K562 (cell line): Measurements from ENCODE around the gene HES6.

ENCODE experiments used
- CCAR2 ChIP-seq: fragments of 200-400 bp; formaldehyde crosslinking; IDR thresholded peaks from 2 replicates; pipeline ENCODE4 v1.6.1; 2017; ENCODE audit warnings: mild to moderate bottlenecking, low read depth, low read length
- CGGBP1 ChIP-seq: fragments of 250-450 bp; sonication (Bioruptor Pico); IDR thresholded peaks from 2 replicates; pipeline ENCODE4 v1.9.0; 2021; ENCODE audit warnings: mild to moderate bottlenecking
- CHD4 ChIP-seq: fragments of 200-600 bp; sonication (generic); IDR thresholded peaks from 3 replicates; pipeline ENCODE4 v1.6.1; 2012; ENCODE audit warnings: low read depth, mild to moderate bottlenecking, mixed read lengths, low read length, inconsistent platforms; ENCODE audit not compliant: insufficient read depth, insufficient replicate concordance, poor library complexity, severe bottlenecking
- CTCF ChIP-seq, 3 experiments: IDR thresholded peaks in 2 of 3; conservative IDR thresholded peaks in 1 of 3; 2 replicates each; pipeline ENCODE4 v1.5.1; 2011 to 2012; ENCODE audit warnings: low read length in 3 of 3, mild to moderate bottlenecking in 3 of 3, control low read depth in 2 of 3, improper control_type of control experiment in 1 of 3, inconsistent platforms in 1 of 3, low read depth in 1 of 3, mixed read lengths in 1 of 3, moderate library complexity in 1 of 3; ENCODE audit not compliant: insufficient read depth in 2 of 3
- CTCFL ChIP-seq: IDR thresholded peaks from 2 replicates; pipeline ENCODE4 v1.6.1; 2011; ENCODE audit warnings: borderline replicate concordance, low read depth, mild to moderate bottlenecking, moderate library complexity, low read length; ENCODE audit not compliant: insufficient read depth, poor library complexity, severe bottlenecking
- HCFC1 ChIP-seq: IDR thresholded peaks from 2 replicates; pipeline ENCODE4 v1.6.1; 2012; ENCODE audit warnings: low read depth, low read length, improper control_type of control experiment
- HSF4 ChIP-seq: fragments of 250-450 bp; sonication (Bioruptor Pico); IDR thresholded peaks from 2 replicates; pipeline ENCODE4 v2.1.2; 2022; ENCODE audit warnings: mild to moderate bottlenecking, moderate library complexity, borderline replicate concordance
- KLF13 ChIP-seq: fragments of 450-650 bp; IDR thresholded peaks from 2 replicates; pipeline ENCODE4 v1.6.1; 2016; ENCODE audit warnings: missing genetic modification characterization, low read depth, mild to moderate bottlenecking, missing compliant biosample characterization, moderate library complexity, borderline replicate concordance
- MXI1 ChIP-seq: IDR thresholded peaks from 2 replicates; pipeline ENCODE4 v1.6.1; 2011; ENCODE audit warnings: low read depth, mild to moderate bottlenecking, improper control_type of control experiment, low read length
- SP1 ChIP-seq: sonication (generic); formaldehyde crosslinking; IDR thresholded peaks from 2 replicates; pipeline ENCODE4 v1.8.1; 2022; ENCODE audit warnings: mild to moderate bottlenecking, missing genetic modification reagents
- TFE3 ChIP-seq: fragments of 450-650 bp; formaldehyde crosslinking; IDR thresholded peaks from 2 replicates; pipeline ENCODE4 v1.4.0; 2020; ENCODE audit warnings: mild to moderate bottlenecking, mixed read lengths
- THRA ChIP-seq: fragments of 450-650 bp; IDR thresholded peaks from 2 replicates; pipeline ENCODE4 v1.6.1; 2017; ENCODE audit warnings: mild to moderate bottlenecking, moderate library complexity
- ZBTB2 ChIP-seq: fragments of 450-650 bp; IDR thresholded peaks from 2 replicates; pipeline ENCODE4 v1.6.1; 2016; ENCODE audit warnings: antibody characterized with exemption

- TF ChIP-seq HCFC1 (no peak), MXI1 (no peak), CTCFL (no peak), SP1 (CRISPR knock-in tag) (no peak), CGGBP1 (CRISPR knock-in tag) (no peak), CCAR2 (no peak), TFE3 (CRISPR knock-in tag) (no peak), HSF4 (no peak), CTCF (IDR thresholded peaks at IDR 0.05 in 2 of 3, conservative IDR thresholded peaks at IDR 0.05 in 1 of 3; ENCODE audit: insufficient read depth in 2 of 3, low read depth in 1 of 3, low read length in 3 of 3) (no peak), THRA (no peak), ZBTB2 (no peak), KLF13 (no peak), CHD4 (no peak)
Observed at GRCh38 chr2:238230699-238231098, 9.1 kb downstream of the HES6 start.
